GM12872 (cell line): ENCODE results near the gene MYMK.

Experiments used
- TF ChIP-seq, protein P1 (sequence below): IDR thresholded peaks from 3 replicates; pipeline ENCODE4 v1.5.1; 2011; ENCODE audit warnings: low read depth, mild to moderate bottlenecking, low read length, moderate library complexity; ENCODE audit not compliant: insufficient read depth

MYMK gene

DNA sequence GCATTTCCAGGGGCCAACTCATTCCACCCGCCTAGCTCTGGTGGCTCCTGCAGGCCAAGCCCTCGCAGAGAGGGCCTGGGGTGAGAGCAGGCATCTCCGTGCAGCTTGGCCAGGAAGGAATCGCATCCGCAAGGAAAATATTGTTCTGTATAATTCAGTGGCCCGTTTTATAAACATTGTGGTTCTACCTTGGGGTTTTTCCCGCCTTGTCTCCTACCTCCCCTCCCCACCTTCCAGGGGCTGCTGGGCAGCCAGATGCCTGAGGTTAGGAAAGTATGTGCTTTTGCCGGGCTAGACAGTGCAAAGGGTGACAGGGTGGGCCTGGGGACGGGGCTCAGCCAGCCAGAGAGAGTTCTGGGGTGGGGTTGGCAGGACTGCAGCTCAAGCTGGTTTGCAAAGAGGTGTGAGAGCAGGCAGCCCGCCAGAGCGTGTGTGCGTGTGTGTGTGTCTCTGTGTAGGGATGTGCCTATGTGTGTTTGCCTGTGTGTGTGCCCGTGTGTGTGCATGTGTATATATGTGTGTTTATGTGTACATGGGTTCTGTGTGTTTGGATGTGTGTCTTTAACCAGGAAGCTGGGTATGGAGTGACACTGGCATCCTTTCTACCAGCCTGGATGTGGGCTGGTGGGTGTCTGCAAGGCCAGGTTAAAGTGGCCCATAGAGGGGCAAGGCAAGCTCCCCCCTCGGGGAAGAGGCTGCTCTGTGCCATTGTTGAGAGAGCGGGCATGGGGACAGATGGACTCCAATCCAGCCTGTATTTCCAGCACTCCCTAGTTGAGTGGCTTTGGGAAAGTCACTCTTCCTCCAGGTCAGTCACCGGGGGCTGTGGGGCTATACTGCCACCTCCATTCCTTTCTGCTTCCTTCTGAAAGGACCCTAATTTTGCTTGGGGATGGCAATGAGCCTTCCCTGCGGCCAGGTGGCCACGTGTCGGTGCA is 35.2 kb downstream of the MYMK start:
- TF ChIP-seq, protein P1, sequence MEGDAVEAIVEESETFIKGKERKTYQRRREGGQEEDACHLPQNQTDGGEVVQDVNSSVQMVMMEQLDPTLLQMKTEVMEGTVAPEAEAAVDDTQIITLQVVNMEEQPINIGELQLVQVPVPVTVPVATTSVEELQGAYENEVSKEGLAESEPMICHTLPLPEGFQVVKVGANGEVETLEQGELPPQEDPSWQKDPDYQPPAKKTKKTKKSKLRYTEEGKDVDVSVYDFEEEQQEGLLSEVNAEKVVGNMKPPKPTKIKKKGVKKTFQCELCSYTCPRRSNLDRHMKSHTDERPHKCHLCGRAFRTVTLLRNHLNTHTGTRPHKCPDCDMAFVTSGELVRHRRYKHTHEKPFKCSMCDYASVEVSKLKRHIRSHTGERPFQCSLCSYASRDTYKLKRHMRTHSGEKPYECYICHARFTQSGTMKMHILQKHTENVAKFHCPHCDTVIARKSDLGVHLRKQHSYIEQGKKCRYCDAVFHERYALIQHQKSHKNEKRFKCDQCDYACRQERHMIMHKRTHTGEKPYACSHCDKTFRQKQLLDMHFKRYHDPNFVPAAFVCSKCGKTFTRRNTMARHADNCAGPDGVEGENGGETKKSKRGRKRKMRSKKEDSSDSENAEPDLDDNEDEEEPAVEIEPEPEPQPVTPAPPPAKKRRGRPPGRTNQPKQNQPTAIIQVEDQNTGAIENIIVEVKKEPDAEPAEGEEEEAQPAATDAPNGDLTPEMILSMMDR, result no peak

DNA sequence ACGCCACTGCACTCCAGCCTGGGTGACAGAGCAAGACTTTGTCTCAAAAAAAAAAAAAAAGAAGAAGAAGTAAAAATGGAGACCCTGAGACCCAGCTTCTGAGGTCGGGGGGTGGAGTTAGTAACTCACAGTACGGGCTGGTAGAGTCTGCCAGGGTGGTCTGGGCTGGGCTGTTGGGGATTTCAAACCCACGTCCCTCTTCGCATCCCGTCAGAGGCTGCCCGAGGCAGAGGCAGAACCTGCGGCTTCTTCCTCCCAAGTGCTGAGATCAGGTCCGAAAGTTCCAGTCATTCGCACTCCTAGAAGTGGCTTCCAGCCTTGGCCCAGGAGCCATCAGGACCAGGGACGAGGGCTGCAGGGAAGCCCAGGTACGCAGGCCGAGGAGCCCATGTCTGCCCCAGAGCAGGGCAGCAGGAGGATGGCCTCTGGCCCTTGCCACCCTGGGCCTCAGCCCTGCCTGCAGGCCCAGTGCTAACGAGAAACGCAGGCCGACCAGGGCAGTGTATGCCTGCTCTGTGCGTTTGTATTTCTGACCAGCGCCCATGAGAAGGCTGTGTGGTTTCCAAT is 36.0 kb downstream of the MYMK start:
- TF ChIP-seq, protein P1, result no peak

DNA sequence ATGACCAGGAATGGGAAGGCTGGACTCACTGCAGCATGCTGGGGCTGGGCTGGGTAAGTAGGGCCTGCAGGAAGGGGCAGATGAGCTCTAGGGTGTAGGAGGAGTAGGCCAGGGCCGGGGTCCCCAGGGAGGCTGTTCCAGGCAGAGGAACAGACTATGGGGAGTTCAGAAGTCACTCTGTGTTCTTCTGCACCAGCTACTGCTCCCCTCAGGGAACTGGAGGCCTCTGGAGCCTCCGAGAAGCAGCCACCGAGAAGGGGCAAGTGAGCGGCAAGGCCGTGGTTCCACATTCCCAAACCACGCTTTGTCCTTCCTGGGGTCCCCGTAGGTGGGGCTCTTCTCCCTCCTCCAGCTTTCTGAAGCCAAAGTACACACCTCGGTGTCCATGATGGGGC is 37.4 kb downstream of the MYMK start:
- TF ChIP-seq, protein P1, result no peak

DNA sequence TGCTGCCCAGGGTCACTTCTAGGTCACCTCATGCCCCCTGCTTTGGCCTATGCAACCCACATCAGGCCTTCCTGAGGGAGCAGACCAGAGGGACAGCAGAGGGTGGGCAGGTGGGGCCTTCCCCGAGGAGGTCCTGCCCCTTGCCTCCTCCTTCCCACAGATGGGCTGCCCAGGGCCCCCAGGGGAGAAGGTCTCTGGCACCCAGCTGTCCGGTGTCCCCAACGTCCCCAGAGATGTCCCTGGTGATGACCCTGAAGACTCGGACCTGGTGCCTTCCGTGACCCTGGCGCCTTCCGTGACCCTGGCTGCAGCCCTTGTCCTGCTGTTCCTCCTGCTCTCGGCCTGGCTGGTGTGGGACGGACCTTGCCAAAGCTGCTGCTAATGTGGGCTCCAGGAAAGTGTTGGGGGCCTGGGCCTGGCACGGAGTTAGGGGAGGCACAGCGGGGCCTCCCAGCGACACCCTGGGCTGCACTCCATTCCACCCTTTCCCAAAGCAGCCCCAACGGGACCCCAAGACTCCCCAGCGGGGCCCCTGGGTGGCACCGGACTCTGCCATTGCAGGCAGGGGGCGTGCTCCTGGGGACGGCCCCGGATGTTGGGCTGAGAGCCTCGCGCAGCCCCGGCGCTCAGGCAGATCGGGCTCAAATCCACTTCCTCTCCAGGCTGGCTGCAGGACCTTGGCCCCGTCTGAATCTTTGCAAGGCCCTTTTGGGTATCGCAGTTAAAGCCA is 39.1 kb downstream of the MYMK start:
- TF ChIP-seq, protein P1, result no peak

DNA sequence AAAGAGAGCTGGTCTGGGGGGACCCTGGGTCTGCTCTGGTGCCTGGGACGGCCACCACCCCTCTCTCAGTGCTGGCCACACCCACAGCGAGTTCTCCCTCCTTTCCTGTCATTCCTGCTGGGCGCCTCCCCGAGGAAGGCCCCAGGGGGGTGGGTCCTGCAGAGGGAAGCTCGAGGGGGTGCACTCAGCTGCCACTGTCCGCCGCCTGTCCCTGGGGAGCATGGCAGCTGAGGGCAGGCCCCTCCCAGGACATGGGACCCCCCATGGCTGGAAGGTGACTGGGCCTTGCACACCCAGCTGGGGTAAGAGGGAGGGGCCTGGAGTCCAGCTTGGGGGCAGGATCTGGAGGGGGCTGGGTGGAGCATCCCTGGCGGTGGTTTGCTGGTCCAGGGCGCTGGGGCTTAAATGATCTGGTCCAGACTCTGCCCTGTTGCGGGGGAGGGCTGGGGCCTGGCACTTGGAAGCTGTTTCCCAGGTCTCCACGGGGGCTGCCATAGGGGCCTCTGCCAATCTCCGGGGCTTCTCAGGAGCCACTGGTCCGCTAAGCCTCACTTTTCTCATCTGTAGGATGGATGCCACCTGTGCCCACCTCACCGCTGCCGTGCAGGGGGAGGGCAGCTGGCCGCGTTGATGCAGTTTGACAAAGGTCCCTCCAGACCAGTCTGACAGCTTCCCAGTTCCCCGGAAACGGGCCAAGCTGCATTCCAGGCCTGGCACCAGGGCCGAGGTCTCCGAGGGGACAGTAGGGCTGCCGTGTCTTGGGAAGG is 39.9 kb downstream of the MYMK start:
- TF ChIP-seq, protein P1, result no peak

DNA sequence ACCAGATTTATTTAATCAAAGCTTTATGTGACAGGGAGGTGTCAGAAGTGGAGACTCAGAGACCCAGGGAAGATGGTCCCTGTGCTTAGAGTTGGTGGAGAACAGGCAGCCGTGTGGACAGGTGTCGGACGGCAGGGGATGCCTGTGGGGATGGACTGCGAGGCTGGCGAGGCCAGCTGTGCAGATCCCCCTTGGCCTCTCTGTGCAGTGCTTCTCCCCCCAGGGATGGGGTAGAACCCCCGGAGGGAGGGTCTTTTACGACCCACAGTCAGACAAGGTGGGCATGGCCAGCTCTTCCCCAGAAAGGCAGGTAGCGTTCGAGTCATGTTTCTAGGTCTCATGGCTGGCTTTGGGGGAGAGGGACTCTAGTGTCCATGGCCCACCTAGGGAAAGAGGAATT is 41.1 kb downstream of the MYMK start:
- TF ChIP-seq, protein P1, result no peak
